A549 (cell line): Measurements from ENCODE around the gene SUPT20HL1.

ENCODE experiments used
- BHLHE40 ChIP-seq: IDR thresholded peaks from 2 replicates; pipeline ENCODE4 v1.6.1; 2012; ENCODE audit warnings: low read depth, low read length, inconsistent platforms
- EP300 ChIP-seq, 2 experiments: fragments of >200 bp; sonication (Bioruptor Twin); formaldehyde crosslinking; IDR thresholded peaks; 2 replicates in 1 of 2; 3 replicates in 1 of 2; pipeline ENCODE4 v1.6.1; 2016 to 2017
- ESRRA ChIP-seq: fragments of 150-350 bp; IDR thresholded peaks from 2 replicates; pipeline ENCODE4 v1.6.1; 2014; ENCODE audit warnings: mild to moderate bottlenecking, low read length, borderline replicate concordance
- JUN ChIP-seq, 2 experiments: fragments of >200 bp; sonication (Bioruptor Twin); formaldehyde crosslinking; IDR thresholded peaks; 2 replicates in 1 of 2; 3 replicates in 1 of 2; pipeline ENCODE4 v1.6.1; 2016 to 2017
- KDM1A ChIP-seq: fragments of 200-600 bp; sonication (generic); IDR thresholded peaks from 2 replicates; pipeline ENCODE4 v1.6.1; 2016; ENCODE audit warnings: low read depth, mild to moderate bottlenecking
- NR3C1 ChIP-seq: fragments of >200 bp; sonication (Bioruptor Twin); formaldehyde crosslinking; IDR thresholded peaks from 3 replicates; pipeline ENCODE4 v1.6.1; 2017
- POLR2A ChIP-seq: IDR thresholded peaks from 2 replicates; pipeline ENCODE4 v1.6.1; 2012; ENCODE audit warnings: mild to moderate bottlenecking, low read length
- RAD21 ChIP-seq, 2 experiments: fragments of >200 bp in 1 of 2; sonication (Bioruptor Twin) in 1 of 2; formaldehyde crosslinking in 1 of 2; IDR thresholded peaks in 1 of 2; conservative IDR thresholded peaks in 1 of 2; 2 replicates in 1 of 2; 3 replicates in 1 of 2; pipeline ENCODE4 v1.6.1; 2012 to 2018; ENCODE audit warnings: inconsistent platforms in 1 of 2
- RFX5 ChIP-seq: fragments of 450-650 bp; IDR thresholded peaks from 2 replicates; pipeline ENCODE4 v1.7.1; 2014; ENCODE audit warnings: antibody characterized with exemption, mild to moderate bottlenecking, moderate library complexity
- SMC3 ChIP-seq: fragments of >200 bp; sonication (Bioruptor Twin); formaldehyde crosslinking; IDR thresholded peaks from 3 replicates; pipeline ENCODE4 v1.6.1; 2018; ENCODE audit warnings: inconsistent platforms
- SREBF2 ChIP-seq: fragments of 450-650 bp; IDR thresholded peaks from 2 replicates; pipeline ENCODE4 v1.6.1; 2014; ENCODE audit warnings: mild to moderate bottlenecking, moderate library complexity
- ZSCAN20 ChIP-seq: fragments of 250-450 bp; sonication (Bioruptor Pico); IDR thresholded peaks from 2 replicates; pipeline ENCODE4 v1.8.0; 2022; ENCODE audit warnings: mild to moderate bottlenecking, moderate library complexity
- TF ChIP-seq, protein P1 (sequence below): fragments of >200 bp; sonication (Bioruptor Twin); formaldehyde crosslinking; IDR thresholded peaks from 3 replicates; pipeline ENCODE4 v1.5.1; 2016
- TF ChIP-seq, protein P2 (sequence below): IDR thresholded peaks from 2 replicates; pipeline ENCODE4 v1.6.1; 2012

DNA sequence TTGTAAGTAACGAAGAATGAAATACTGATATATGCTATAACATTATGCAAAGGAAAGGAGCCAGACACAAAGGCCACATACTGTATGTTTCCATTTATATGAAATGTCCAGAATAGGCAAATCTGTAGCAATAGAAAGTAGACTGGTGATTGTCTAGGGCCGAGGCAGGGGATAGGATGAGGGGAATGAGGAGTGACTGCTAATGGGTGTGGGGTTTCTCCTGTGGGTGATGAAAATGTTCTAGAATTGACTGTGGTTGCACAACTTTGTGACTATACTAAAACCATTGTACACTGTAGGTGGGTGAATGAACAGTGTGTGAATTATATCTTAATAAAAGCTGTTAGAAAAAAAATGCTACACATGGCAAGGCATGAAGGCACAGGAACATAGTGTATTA lies 19.9 kb upstream of the SUPT20HL1 start:
- TF ChIP-seq RFX5 (no peak), JUN (IDR thresholded peaks at IDR 0.05) (no peak), BHLHE40 (no peak), KDM1A (no peak), SREBF2 (no peak), POLR2A (no peak), NR3C1 (no peak), RAD21 (conservative IDR thresholded peaks at IDR 0.05 in 1 of 2, IDR thresholded peaks at IDR 0.05 in 1 of 2) (no peak), SMC3 (no peak), ESRRA (no peak), EP300 (IDR thresholded peaks at IDR 0.05) (no peak), ZSCAN20 (no peak)
- TF ChIP-seq, protein P1, sequence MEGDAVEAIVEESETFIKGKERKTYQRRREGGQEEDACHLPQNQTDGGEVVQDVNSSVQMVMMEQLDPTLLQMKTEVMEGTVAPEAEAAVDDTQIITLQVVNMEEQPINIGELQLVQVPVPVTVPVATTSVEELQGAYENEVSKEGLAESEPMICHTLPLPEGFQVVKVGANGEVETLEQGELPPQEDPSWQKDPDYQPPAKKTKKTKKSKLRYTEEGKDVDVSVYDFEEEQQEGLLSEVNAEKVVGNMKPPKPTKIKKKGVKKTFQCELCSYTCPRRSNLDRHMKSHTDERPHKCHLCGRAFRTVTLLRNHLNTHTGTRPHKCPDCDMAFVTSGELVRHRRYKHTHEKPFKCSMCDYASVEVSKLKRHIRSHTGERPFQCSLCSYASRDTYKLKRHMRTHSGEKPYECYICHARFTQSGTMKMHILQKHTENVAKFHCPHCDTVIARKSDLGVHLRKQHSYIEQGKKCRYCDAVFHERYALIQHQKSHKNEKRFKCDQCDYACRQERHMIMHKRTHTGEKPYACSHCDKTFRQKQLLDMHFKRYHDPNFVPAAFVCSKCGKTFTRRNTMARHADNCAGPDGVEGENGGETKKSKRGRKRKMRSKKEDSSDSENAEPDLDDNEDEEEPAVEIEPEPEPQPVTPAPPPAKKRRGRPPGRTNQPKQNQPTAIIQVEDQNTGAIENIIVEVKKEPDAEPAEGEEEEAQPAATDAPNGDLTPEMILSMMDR = no peak
- TF ChIP-seq, protein P2, sequence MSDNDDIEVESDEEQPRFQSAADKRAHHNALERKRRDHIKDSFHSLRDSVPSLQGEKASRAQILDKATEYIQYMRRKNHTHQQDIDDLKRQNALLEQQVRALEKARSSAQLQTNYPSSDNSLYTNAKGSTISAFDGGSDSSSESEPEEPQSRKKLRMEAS = no peak
